ENCODE measurements around the gene SPPL3.

The SPPL3 gene

GRCh38 chr12:120784804-120785203, 119.4 kb downstream of the SPPL3 start:
- no peak for DNase-seq (ENCODE audit: low spot score)

GRCh38 chr12:120783197-120783596, 121.0 kb downstream of the SPPL3 start:
- peak; percentile 47 for DNase-seq (ENCODE audit: low spot score)

GRCh38 chr12:120775862-120776552, 128.2 kb downstream of the SPPL3 start:
- no peak for DNase-seq (ENCODE audit: low spot score)

- no peak for DNase-seq (ENCODE audit: low spot score)
Measured at GRCh38 chr12:120774169-120774916, 129.8 kb downstream of the SPPL3 start.

- DNase-seq (ENCODE audit: low spot score) = no peak
Measured at GRCh38 chr12:120771097-120771496, 133.1 kb downstream of the SPPL3 start.

- no peak for DNase-seq (ENCODE audit: low spot score)
Measured at GRCh38 chr12:120767071-120768024, 136.8 kb downstream of the SPPL3 start.

- no peak for DNase-seq (ENCODE audit: low spot score)
Measured at GRCh38 chr12:120766566-120766965, 137.6 kb downstream of the SPPL3 start.

- no peak for DNase-seq (ENCODE audit: low spot score)
Measured at GRCh38 chr12:120764816-120765215, 139.3 kb downstream of the SPPL3 start.

GRCh38 chr12:120763250-120763649, 140.9 kb downstream of the SPPL3 start:
- no peak for DNase-seq (ENCODE audit: low spot score)

- no peak for DNase-seq (ENCODE audit: low spot score)
Measured at GRCh38 chr12:120762086-120762485, 142.1 kb downstream of the SPPL3 start.

- no peak for DNase-seq (ENCODE audit: low spot score)
Measured at GRCh38 chr12:120761519-120761934, 142.6 kb downstream of the SPPL3 start.

- peak; percentile 9 for DNase-seq (ENCODE audit: low spot score)
Measured at GRCh38 chr12:120760349-120761254, 143.6 kb downstream of the SPPL3 start.

GRCh38 chr12:120759591-120760348, 144.4 kb downstream of the SPPL3 start:
- DNase-seq (ENCODE audit: low spot score) = no peak

GRCh38 chr12:120758798-120759590, 145.2 kb downstream of the SPPL3 start:
- DNase-seq (ENCODE audit: low spot score) = no peak

- DNase-seq (ENCODE audit: low spot score) = no peak
Measured at GRCh38 chr12:120757949-120758348, 146.2 kb downstream of the SPPL3 start.

- no peak for DNase-seq (ENCODE audit: low spot score)
Measured at GRCh38 chr12:120757226-120757742, 146.9 kb downstream of the SPPL3 start.

GRCh38 chr12:120755269-120755668, 148.9 kb downstream of the SPPL3 start:
- DNase-seq (ENCODE audit: low spot score) = no peak

GRCh38 chr12:120754792-120755191, 149.4 kb downstream of the SPPL3 start:
- DNase-seq (ENCODE audit: low spot score) = no peak

GRCh38 chr12:120751389-120751788, 152.8 kb downstream of the SPPL3 start:
- DNase-seq (ENCODE audit: low spot score) = no peak

Measured in CD4-positive, alpha-beta T cell treated with Interleukin-2 at 100 ng/mL for 4 hours (primary cell).